Central memory CD8-positive, alpha-beta T cell (primary cell): ENCODE data around the gene NBAS.

Experiments
- ATAC-seq: fragments of 150-1000 bp; cut with Tn5 transposase; replicated peaks from 2 replicates; pipeline ENCODE4 v1.10.0; 2022; ENCODE audit warnings: mild to moderate bottlenecking, moderate FRiP score, moderate number of reproducible peaks; ENCODE audit not compliant: poor library complexity, severe bottlenecking; ENCODE audit errors: extremely low read depth
- DNase-seq, 2 donors: peaks; one replicate each; pipeline ENCODE4 v3.0.0; 2021; ENCODE audit warnings: low spot score in 2 of 2
- H3K27ac Mint-ChIP-seq: one replicate; pipeline ENCODE4 v1.8.0; 2022; ENCODE audit warnings: low read depth, mild to moderate bottlenecking, moderate library complexity, mixed read lengths
- H3K27me3 Mint-ChIP-seq: one replicate; pipeline ENCODE4 v1.8.0; 2022; ENCODE audit warnings: mixed read lengths
- H3K36me3 Mint-ChIP-seq: one replicate; pipeline ENCODE4 v1.8.0; 2022; ENCODE audit warnings: mild to moderate bottlenecking, moderate library complexity, mixed read lengths; ENCODE audit not compliant: insufficient read depth
- H3K4me1 Mint-ChIP-seq: one replicate; pipeline ENCODE4 v1.8.0; 2022; ENCODE audit warnings: mixed read lengths
- H3K4me3 Mint-ChIP-seq: one replicate; pipeline ENCODE4 v1.8.0; 2022; ENCODE audit warnings: mild to moderate bottlenecking, moderate library complexity, mixed read lengths
- H3K9me3 Mint-ChIP-seq: one replicate; pipeline ENCODE4 v1.8.0; 2022; ENCODE audit warnings: mixed read lengths

The NBAS gene

GRCh38 chr2:15599994-15600393 is 38.9 kb upstream of the NBAS start:
- H3K4me3 Mint-ChIP-seq, result no peak overlapping the region
- ATAC-seq (no peak), DNase-seq (no peak)
- H3K36me3 Mint-ChIP-seq, result peaks cover 78% of the 10 kb centered on the region
- H3K27ac Mint-ChIP-seq, result no peak overlapping the region
- H3K27me3 Mint-ChIP-seq, result no peaks in the 10 kb centered on the region
- peaks cover 17% of the 10 kb centered on the region for H3K4me1 Mint-ChIP-seq
- H3K9me3 Mint-ChIP-seq, result no peaks in the 10 kb centered on the region

- Mint-ChIP-seq H3K9me3 (no peaks in the 10 kb centered on the region), H3K36me3 (peaks cover 63% of the 10 kb centered on the region), H3K27me3 (no peaks in the 10 kb centered on the region), H3K4me3 (no peak overlapping the region), H3K27ac (no peak overlapping the region), H3K4me1 (peaks cover 18% of the 10 kb centered on the region)
- DNase-seq, result no peak
- ATAC-seq, result no peak
Observed at GRCh38 chr2:15596968-15597367, 35.8 kb upstream of the NBAS start.

- Mint-ChIP-seq H3K4me3 (no peak overlapping the region), H3K27me3 (no peaks in the 10 kb centered on the region), H3K9me3 (no peaks in the 10 kb centered on the region), H3K27ac (no peak overlapping the region), H3K4me1 (peaks cover 22% of the 10 kb centered on the region), H3K36me3 (peaks cover 61% of the 10 kb centered on the region)
- DNase-seq (no peak), ATAC-seq (no peak)
Observed at GRCh38 chr2:15596350-15596749, 35.2 kb upstream of the NBAS start.

GRCh38 chr2:15595936-15596335 is 34.8 kb upstream of the NBAS start:
- ATAC-seq (no peak), DNase-seq (no peak)
- Mint-ChIP-seq H3K4me3 (no peak overlapping the region), H3K4me1 (peaks cover 26% of the 10 kb centered on the region), H3K9me3 (no peaks in the 10 kb centered on the region), H3K27ac (peak overlapping the region; percentile 63), H3K27me3 (no peaks in the 10 kb centered on the region), H3K36me3 (peaks cover 58% of the 10 kb centered on the region)

GRCh38 chr2:15595342-15595905 is 34.3 kb upstream of the NBAS start:
- peak overlapping the region; percentile 63 for H3K27ac Mint-ChIP-seq
- H3K9me3 Mint-ChIP-seq, result no peaks in the 10 kb centered on the region
- peaks cover 53% of the 10 kb centered on the region for H3K36me3 Mint-ChIP-seq
- H3K4me1 Mint-ChIP-seq, result peaks cover 27% of the 10 kb centered on the region
- no peaks in the 10 kb centered on the region for H3K27me3 Mint-ChIP-seq
- H3K4me3 Mint-ChIP-seq, result no peak overlapping the region
- no peak for ATAC-seq
- no peak for DNase-seq

GRCh38 chr2:15594291-15595256 is 33.4 kb upstream of the NBAS start:
- Mint-ChIP-seq H3K27me3 (no peaks in the 10 kb centered on the region), H3K27ac (no peak overlapping the region), H3K36me3 (peaks cover 46% of the 10 kb centered on the region), H3K4me3 (no peak overlapping the region), H3K4me1 (peaks cover 27% of the 10 kb centered on the region), H3K9me3 (no peaks in the 10 kb centered on the region)
- DNase-seq (no peak), ATAC-seq (no peak)

GRCh38 chr2:15593327-15593705 is 32.2 kb upstream of the NBAS start:
- no peaks in the 10 kb centered on the region for H3K27me3 Mint-ChIP-seq
- peak overlapping the region; percentile 96 for H3K4me3 Mint-ChIP-seq
- no peak for DNase-seq
- peaks cover 27% of the 10 kb centered on the region for H3K4me1 Mint-ChIP-seq
- no peaks in the 10 kb centered on the region for H3K9me3 Mint-ChIP-seq
- H3K36me3 Mint-ChIP-seq, result peaks cover 37% of the 10 kb centered on the region
- ATAC-seq, result no peak
- peak overlapping the region; percentile 92 for H3K27ac Mint-ChIP-seq

- ATAC-seq (peak; percentile 91), DNase-seq (peak; percentile 78 to 82)
- peak within 1 kb of the TSS; percentile 96 for H3K4me3 Mint-ChIP-seq
- H3K27me3 Mint-ChIP-seq, result no peaks in the 10 kb centered on the region
- H3K27ac Mint-ChIP-seq, result peak within 1 kb of the TSS; percentile 92
- no peaks in the 10 kb centered on the region for H3K9me3 Mint-ChIP-seq
- peaks cover 28% of the 10 kb centered on the region for H3K36me3 Mint-ChIP-seq
- peaks cover 27% of the 10 kb centered on the region for H3K4me1 Mint-ChIP-seq
Observed at GRCh38 chr2:15591692-15592463, 30.7 kb upstream of the NBAS start, which contains the start of gene DDX1. DDX1 (plus strand) TSS chr2:15591868; CDS start chr2:15591934, 66 bp downstream.

- H3K9me3 Mint-ChIP-seq, result no peaks in the 10 kb centered on the region
- H3K4me3 Mint-ChIP-seq, result peak overlapping the region; percentile 96
- peaks cover 25% of the 10 kb centered on the region for H3K4me1 Mint-ChIP-seq
- peak; percentile 38 for ATAC-seq
- DNase-seq, result no peak
- H3K36me3 Mint-ChIP-seq, result peaks cover 25% of the 10 kb centered on the region
- peak overlapping the region; percentile 92 for H3K27ac Mint-ChIP-seq
- no peaks in the 10 kb centered on the region for H3K27me3 Mint-ChIP-seq
Observed at GRCh38 chr2:15591373-15591691, 30.2 kb upstream of the NBAS start.

GRCh38 chr2:15588329-15588919 is 27.3 kb upstream of the NBAS start:
- Mint-ChIP-seq H3K9me3 (no peaks in the 10 kb centered on the region), H3K4me3 (no peak overlapping the region), H3K36me3 (peaks cover 7% of the 10 kb centered on the region), H3K4me1 (peaks cover 11% of the 10 kb centered on the region), H3K27me3 (no peaks in the 10 kb centered on the region), H3K27ac (no peak overlapping the region)
- no peak for ATAC-seq
- no peak for DNase-seq

GRCh38 chr2:15584767-15585469 is 23.8 kb upstream of the NBAS start:
- no peak for ATAC-seq
- Mint-ChIP-seq H3K27me3 (no peaks in the 10 kb centered on the region), H3K4me3 (no peak overlapping the region), H3K27ac (no peak overlapping the region), H3K9me3 (no peaks in the 10 kb centered on the region), H3K36me3 (no peaks in the 10 kb centered on the region), H3K4me1 (no peaks in the 10 kb centered on the region)
- no peak for DNase-seq

- H3K27ac Mint-ChIP-seq, result no peak overlapping the region
- no peaks in the 10 kb centered on the region for H3K4me1 Mint-ChIP-seq
- H3K27me3 Mint-ChIP-seq, result no peaks in the 10 kb centered on the region
- ATAC-seq (no peak), DNase-seq (no peak)
- H3K9me3 Mint-ChIP-seq, result no peaks in the 10 kb centered on the region
- no peaks in the 10 kb centered on the region for H3K36me3 Mint-ChIP-seq
- no peak overlapping the region for H3K4me3 Mint-ChIP-seq
Observed at GRCh38 chr2:15584316-15584715, 23.2 kb upstream of the NBAS start.
